ENCODE data around the gene ZGRF1. TPM values are rescaled to one million over a fixed set of nuclear protein-coding genes. Genes with fewer than 3 reads are reported as not detected.
"Not testable (repeated sequence)": the region's sequence is repeated elsewhere in the genome, so short reads cannot be mapped to it uniquely, and the experiment has no call there.

The ZGRF1 gene
- total and polyA plus RNA-seq, 4 donors, result 10.8 to 21.8 (median 12.9) TPM

DNA sequence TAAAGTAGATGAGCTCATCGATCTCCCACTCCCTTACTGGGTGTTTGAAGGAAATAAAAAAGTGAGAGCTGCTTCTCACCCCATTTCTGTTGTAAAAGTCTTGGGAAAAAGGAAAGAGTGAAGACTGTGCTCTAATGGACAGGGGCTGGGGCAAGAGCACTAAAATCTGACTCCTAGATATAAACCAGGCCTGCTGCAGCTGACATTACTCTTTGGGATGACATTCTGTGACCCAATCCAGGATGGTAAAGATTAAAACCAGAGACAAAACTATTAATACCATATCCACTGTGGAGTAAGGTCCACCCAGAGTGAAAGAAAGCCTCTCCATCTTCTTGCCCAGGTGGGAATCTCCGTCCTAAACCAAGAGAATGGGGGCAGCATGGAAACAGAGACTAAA is 100.6 kb downstream of the ZGRF1 start:
- Histone ChIP-seq H3K27me3 (ENCODE audit: control insufficient read depth, insufficient read depth, low read length) (no peaks in the 10 kb centered on the region), H3K9me3 (ENCODE audit: control insufficient read depth, insufficient read depth, low read length) (no peaks in the 10 kb centered on the region), H3K4me1 (ENCODE audit: control insufficient read depth, insufficient read depth, low read length) (no peaks in the 10 kb centered on the region), H3K36me3 (ENCODE audit: control insufficient read depth, insufficient read depth, low read length) (no peaks in the 10 kb centered on the region), H3K27ac (ENCODE audit: low read depth, low read length) (no peak overlapping the region), H3K4me3 (ENCODE audit: low read depth, low read length) (no peak overlapping the region)
- DNase-seq (ENCODE audit: low read depth in 4 of 6, low spot score in 6 of 6), result no peak
- WGBS (ENCODE audit: insufficient coverage), result no CpG with 5 or more reads among the region's 2 CpGs

DNA sequence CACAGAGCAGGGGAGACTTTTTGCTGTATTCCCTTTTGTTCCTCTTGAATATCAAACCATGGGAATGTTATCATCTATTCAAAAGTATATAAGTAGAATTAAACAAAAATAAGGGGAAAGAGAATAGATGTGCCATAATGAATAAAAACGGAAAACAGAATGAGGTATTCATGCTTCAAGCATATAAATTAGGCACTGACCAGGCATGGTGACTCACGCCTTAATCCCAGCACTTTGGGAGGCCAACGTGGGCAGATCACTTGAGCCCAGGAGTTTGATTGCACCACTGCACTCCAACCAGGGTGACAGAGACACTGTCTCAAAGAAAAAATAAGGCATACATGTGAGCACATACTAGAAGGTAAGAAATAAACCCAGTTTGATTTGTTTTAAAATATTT is 104.4 kb downstream of the ZGRF1 start:
- Histone ChIP-seq H3K36me3 (ENCODE audit: control insufficient read depth, insufficient read depth, low read length) (no peaks in the 10 kb centered on the region), H3K27ac (ENCODE audit: low read depth, low read length) (no peak overlapping the region), H3K4me3 (ENCODE audit: low read depth, low read length) (no peak overlapping the region), H3K4me1 (ENCODE audit: control insufficient read depth, insufficient read depth, low read length) (no peaks in the 10 kb centered on the region), H3K9me3 (ENCODE audit: control insufficient read depth, insufficient read depth, low read length) (no peaks in the 10 kb centered on the region), H3K27me3 (ENCODE audit: control insufficient read depth, insufficient read depth, low read length) (peaks cover 3% of the 10 kb centered on the region)
- WGBS (ENCODE audit: insufficient coverage), result 75% methylated on average over 2 of the region's 3 CpGs
- no peak for DNase-seq (ENCODE audit: low read depth in 4 of 6, low spot score in 6 of 6)

DNA sequence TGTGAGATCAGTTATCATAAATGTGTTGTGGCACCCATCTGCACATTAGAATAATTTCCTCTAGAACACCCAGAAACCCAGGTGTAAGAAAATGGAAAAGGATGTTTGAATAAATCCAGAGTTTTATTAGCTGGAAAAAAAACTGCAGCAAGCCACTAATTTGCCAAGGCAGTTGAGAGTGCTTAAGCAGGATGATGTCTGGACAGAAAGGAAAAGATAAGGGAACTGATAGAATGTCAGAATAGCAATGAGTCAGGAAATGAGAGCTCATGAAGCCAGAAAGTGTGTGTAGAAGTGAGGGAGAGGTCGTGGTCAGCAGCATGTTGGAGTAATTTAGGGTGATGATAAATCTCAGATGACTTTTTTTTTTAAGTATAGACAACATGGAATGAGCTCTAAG is 105.6 kb downstream of the ZGRF1 start:
- no CpG with 5 or more reads among the region's 1 CpG for WGBS (ENCODE audit: insufficient coverage)
- Histone ChIP-seq H3K4me3 (ENCODE audit: low read depth, low read length) (no peak overlapping the region), H3K4me1 (ENCODE audit: control insufficient read depth, insufficient read depth, low read length) (no peaks in the 10 kb centered on the region), H3K9me3 (ENCODE audit: control insufficient read depth, insufficient read depth, low read length) (no peaks in the 10 kb centered on the region), H3K27me3 (ENCODE audit: control insufficient read depth, insufficient read depth, low read length) (peaks cover 9% of the 10 kb centered on the region), H3K27ac (ENCODE audit: low read depth, low read length) (no peak overlapping the region), H3K36me3 (ENCODE audit: control insufficient read depth, insufficient read depth, low read length) (no peaks in the 10 kb centered on the region)
- no peak for DNase-seq (ENCODE audit: low read depth in 4 of 6, low spot score in 6 of 6)

DNA sequence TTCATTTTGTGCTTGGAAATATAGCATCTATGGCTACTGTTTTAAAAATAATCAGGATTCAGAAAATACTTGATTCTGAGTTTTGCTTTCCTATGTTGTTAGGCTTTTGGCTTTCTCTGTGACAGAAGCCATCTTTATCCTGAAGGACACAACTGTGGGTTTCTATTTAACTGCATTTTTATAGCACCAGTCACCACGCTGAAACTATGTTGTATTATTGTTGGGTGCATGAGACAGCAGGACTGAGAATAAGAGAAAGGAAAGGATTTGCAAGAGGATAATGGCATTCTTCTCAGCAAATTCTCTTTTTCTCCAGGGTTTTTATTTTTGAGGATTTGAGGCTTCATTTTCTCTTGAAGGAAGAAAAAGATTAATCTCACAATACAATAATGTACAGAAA is 110.6 kb downstream of the ZGRF1 start:
- Histone ChIP-seq H3K27me3 (ENCODE audit: control insufficient read depth, insufficient read depth, low read length) (peaks cover 56% of the 10 kb centered on the region), H3K4me3 (ENCODE audit: low read depth, low read length) (no peak overlapping the region), H3K9me3 (ENCODE audit: control insufficient read depth, insufficient read depth, low read length) (no peaks in the 10 kb centered on the region), H3K36me3 (ENCODE audit: control insufficient read depth, insufficient read depth, low read length) (no peaks in the 10 kb centered on the region), H3K4me1 (ENCODE audit: control insufficient read depth, insufficient read depth, low read length) (peaks cover 14% of the 10 kb centered on the region), H3K27ac (ENCODE audit: low read depth, low read length) (no peak overlapping the region)
- no CpG with 5 or more reads among the region's 1 CpG for WGBS (ENCODE audit: insufficient coverage)
- no peak for DNase-seq (ENCODE audit: low read depth in 4 of 6, low spot score in 6 of 6)

DNA sequence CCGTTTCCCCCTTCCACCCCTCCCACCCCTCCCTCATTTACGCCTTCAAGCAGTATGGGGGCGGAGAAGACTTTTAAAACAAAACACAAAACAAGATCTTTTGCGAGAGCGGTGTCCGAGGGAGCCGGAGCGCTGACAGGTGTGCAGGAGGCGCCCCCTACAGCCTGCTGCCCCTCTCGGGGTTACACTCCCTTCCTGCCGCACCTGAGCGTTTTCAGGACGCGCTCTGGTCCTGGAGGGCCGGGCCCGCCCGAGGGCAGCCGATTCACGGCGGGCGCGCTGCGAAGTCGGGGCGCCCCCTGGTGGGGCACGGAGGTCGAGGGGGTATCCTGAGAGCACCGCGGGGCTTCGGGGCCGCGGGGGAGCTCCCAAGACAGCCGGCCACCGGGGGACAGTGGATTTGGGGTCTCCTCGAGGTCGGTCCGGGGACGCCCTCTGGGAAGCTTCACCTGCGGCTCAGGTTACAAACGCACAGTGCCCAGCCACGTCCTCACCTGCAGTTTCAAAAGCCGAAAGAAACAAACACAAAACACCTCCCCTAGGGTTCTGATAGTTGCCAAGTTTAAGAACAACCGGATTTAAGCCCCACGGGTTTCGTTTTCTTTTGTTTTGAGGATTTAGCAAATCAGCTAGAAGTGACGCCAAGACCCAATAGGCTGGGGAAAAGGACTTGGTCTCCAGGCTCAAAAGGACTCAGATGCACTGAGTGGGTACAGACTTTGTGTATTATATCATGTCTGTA is 112.8 kb downstream of the ZGRF1 start:
- no peaks in the 10 kb centered on the region for H3K9me3 ChIP-seq (ENCODE audit: control insufficient read depth, insufficient read depth, low read length)
- DNase-seq (ENCODE audit: low read depth in 4 of 6, low spot score in 6 of 6), result peak in 2 of 6 donors; percentile 38 to 76
- H3K4me1 ChIP-seq (ENCODE audit: control insufficient read depth, insufficient read depth, low read length), result peaks cover 23% of the 10 kb centered on the region
- H3K27ac ChIP-seq (ENCODE audit: low read depth, low read length), result no peak overlapping the region
- peak overlapping the region; percentile 49 for H3K4me3 ChIP-seq (ENCODE audit: low read depth, low read length)
- H3K36me3 ChIP-seq (ENCODE audit: control insufficient read depth, insufficient read depth, low read length), result no peaks in the 10 kb centered on the region
- 2% methylated on average over 46 of the region's 46 CpGs for WGBS (ENCODE audit: insufficient coverage)
- H3K27me3 ChIP-seq (ENCODE audit: control insufficient read depth, insufficient read depth, low read length), result peaks cover 78% of the 10 kb centered on the region

DNA sequence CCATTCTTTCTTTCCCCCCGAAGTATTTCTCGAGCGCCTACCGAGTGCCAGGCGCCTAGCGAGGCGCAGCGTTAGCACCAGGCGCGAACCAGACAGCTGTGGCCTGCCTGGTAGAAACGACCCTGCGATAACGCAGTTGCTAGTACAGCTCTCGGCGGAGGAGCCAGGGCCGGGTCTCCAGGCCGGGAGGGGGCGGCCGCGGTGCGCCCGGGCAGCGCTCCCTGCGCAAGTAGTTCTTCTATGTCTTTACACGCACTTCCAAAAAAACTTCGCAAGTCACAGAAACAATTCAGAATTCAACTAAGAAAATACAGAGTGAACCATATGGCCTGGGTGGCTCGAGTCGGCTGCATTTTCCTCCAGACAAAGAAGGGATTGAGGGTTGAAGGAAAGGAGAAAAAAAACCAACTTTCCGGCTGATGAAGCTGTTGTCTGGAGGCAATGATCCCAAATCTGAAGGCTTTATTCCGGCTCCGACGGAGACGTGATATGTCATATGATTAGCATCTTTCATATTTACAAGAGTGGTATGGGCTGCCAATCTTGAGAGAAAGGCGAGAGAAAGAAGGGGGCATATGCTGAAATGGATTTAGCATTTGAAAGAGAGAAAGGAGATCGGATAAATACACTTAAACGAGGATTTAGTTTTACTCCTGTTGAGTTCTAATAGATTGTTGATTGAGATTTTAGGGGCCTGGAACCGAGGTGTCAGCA is 113.5 kb downstream of the ZGRF1 start:
- Histone ChIP-seq H3K36me3 (ENCODE audit: control insufficient read depth, insufficient read depth, low read length) (no peaks in the 10 kb centered on the region), H3K27ac (ENCODE audit: low read depth, low read length) (peak overlapping the region; percentile 67), H3K4me3 (ENCODE audit: low read depth, low read length) (peak overlapping the region; percentile 49), H3K4me1 (ENCODE audit: control insufficient read depth, insufficient read depth, low read length) (peaks cover 23% of the 10 kb centered on the region), H3K27me3 (ENCODE audit: control insufficient read depth, insufficient read depth, low read length) (peaks cover 85% of the 10 kb centered on the region), H3K9me3 (ENCODE audit: control insufficient read depth, insufficient read depth, low read length) (no peaks in the 10 kb centered on the region)
- peak in 2 of 6 donors; percentile 48 to 84 for DNase-seq (ENCODE audit: low read depth in 4 of 6, low spot score in 6 of 6)
- WGBS (ENCODE audit: insufficient coverage), result 3% methylated on average over 28 of the region's 37 CpGs

DNA sequence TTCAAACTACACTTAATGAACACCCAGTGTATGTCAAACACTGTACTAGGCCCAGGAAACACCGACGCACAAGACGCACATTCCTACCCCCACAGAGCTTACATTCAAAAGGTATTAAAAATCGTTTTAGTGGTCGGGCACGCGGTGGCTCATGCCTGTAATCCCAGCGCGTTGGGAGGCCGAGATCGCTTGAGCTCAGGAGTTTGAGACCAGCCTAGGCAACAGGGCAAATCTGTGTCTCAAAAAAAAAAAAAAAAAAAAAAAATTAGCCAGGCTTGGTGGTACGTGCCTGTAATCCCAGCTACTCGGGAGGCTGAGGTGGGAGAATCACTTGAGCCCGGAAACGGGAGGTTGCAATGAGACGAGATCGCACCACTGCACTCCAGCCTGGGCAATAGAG is 114.3 kb downstream of the ZGRF1 start:
- H3K36me3 ChIP-seq (ENCODE audit: control insufficient read depth, insufficient read depth, low read length); H3K4me3 ChIP-seq (ENCODE audit: low read depth, low read length); H3K27ac ChIP-seq (ENCODE audit: low read depth, low read length); H3K9me3 ChIP-seq (ENCODE audit: control insufficient read depth, insufficient read depth, low read length): not testable (repeated sequence)
- H3K27me3 ChIP-seq (ENCODE audit: control insufficient read depth, insufficient read depth, low read length), result peaks cover 92% of the 10 kb centered on the region
- WGBS (ENCODE audit: insufficient coverage), result 34% methylated on average over 5 of the region's 17 CpGs
- H3K4me1 ChIP-seq (ENCODE audit: control insufficient read depth, insufficient read depth, low read length), result peaks cover 23% of the 10 kb centered on the region
- peak in 1 of 6 donors; percentile 10 for DNase-seq (ENCODE audit: low read depth in 4 of 6, low spot score in 6 of 6)

DNA sequence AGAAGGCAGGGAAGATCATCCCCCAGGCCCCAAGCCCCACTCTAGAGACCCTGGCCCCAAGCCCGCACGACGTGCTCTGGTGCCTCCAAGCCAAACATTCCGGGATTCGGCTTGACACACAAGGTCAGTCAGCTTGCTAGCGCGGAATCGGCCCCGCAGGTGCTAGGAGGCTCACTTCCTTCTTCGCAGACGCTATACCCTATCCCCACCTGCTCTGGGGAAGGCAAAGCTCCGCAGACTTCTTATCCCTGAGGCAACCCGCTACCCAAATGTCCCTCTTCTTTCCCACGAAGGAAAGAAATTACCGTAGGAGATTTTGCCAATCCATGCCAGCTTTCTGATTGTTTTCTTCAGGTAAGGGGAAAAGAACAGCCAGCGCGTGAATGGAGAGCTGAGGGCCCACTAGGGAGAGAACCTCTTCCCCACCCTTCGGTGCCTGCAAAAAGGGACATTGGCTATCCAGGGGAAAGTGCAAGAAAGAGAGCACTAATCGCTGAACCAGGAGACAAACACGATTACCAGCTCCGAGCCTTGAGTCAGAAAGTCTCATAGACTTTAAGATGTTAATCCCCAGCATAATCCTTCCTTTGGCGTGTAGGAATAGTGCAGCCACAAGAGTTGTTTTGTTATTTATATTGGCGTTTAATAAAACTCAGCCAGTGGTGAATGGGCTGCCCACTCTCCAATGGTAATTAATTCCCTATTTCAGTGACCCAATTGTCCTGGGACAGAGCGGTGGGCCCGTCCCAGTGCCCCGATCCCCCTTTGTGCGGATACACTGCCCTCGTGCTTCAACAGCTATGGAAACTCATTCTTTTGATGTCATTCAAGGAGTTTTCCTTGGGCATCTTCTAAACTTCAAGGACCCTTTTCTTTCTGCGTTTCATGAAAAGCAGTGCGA is 115.3 kb downstream of the ZGRF1 start:
- DNase-seq (ENCODE audit: low read depth in 4 of 6, low spot score in 6 of 6), result peak in 2 of 6 donors; percentile 23 to 46
- H3K27me3 ChIP-seq (ENCODE audit: control insufficient read depth, insufficient read depth, low read length), result peaks cover 95% of the 10 kb centered on the region
- no peak overlapping the region for H3K27ac ChIP-seq (ENCODE audit: low read depth, low read length)
- H3K36me3 ChIP-seq (ENCODE audit: control insufficient read depth, insufficient read depth, low read length), result no peaks in the 10 kb centered on the region
- WGBS (ENCODE audit: insufficient coverage), result 5% methylated on average over 24 of the region's 30 CpGs
- no peaks in the 10 kb centered on the region for H3K9me3 ChIP-seq (ENCODE audit: control insufficient read depth, insufficient read depth, low read length)
- peaks cover 34% of the 10 kb centered on the region for H3K4me1 ChIP-seq (ENCODE audit: control insufficient read depth, insufficient read depth, low read length)
- H3K4me3 ChIP-seq (ENCODE audit: low read depth, low read length), result no peak overlapping the region

DNA sequence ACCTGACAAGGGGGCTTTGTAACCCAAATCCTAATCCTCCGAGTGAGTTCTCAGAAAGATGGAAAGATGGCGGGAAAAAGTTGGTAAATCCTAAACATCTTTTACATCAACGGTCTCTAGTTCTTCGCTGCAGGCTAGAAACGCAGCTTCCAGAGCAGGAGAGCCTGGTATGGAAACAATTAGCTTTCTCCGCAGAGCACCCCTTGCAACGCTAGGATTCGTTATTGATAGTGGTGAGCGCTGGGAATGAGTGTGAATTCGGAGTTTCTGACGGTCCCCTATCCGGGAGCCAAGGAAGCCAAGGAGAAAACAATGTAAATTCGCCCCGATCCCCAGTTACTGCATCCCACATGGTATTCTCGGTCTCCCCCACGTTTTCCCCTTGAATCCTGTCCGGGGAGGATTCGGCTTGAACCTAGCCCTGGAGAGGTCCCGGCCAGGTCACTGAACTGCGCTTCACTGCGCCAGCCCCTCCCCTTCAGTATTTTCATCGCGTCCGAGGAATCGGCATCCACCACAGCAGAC is 116.0 kb downstream of the ZGRF1 start:
- Histone ChIP-seq H3K4me3 (ENCODE audit: low read depth, low read length) (no peak overlapping the region), H3K9me3 (ENCODE audit: control insufficient read depth, insufficient read depth, low read length) (no peaks in the 10 kb centered on the region), H3K27ac (ENCODE audit: low read depth, low read length) (no peak overlapping the region), H3K36me3 (ENCODE audit: control insufficient read depth, insufficient read depth, low read length) (no peaks in the 10 kb centered on the region), H3K4me1 (ENCODE audit: control insufficient read depth, insufficient read depth, low read length) (peaks cover 41% of the 10 kb centered on the region), H3K27me3 (ENCODE audit: control insufficient read depth, insufficient read depth, low read length) (peaks cover 96% of the 10 kb centered on the region)
- DNase-seq (ENCODE audit: low read depth in 4 of 6, low spot score in 6 of 6), result peak in 1 of 6 donors; percentile 38
- WGBS (ENCODE audit: insufficient coverage), result 3% methylated on average over 17 of the region's 25 CpGs
